DMS79 treated with DMSO at 0.1 percent for 48 hours (cell line): ENCODE data around the gene TXNL4B.
"Not testable (repeated sequence)": the region's sequence is repeated elsewhere in the genome, so short reads cannot be mapped to it uniquely, and the experiment has no call there.

ENCODE experiments used
- DNase-seq: peaks from one replicate; lab custom pipeline; 2025; lab: John Stamatoyannopoulos, UW

TXNL4B gene

DNA sequence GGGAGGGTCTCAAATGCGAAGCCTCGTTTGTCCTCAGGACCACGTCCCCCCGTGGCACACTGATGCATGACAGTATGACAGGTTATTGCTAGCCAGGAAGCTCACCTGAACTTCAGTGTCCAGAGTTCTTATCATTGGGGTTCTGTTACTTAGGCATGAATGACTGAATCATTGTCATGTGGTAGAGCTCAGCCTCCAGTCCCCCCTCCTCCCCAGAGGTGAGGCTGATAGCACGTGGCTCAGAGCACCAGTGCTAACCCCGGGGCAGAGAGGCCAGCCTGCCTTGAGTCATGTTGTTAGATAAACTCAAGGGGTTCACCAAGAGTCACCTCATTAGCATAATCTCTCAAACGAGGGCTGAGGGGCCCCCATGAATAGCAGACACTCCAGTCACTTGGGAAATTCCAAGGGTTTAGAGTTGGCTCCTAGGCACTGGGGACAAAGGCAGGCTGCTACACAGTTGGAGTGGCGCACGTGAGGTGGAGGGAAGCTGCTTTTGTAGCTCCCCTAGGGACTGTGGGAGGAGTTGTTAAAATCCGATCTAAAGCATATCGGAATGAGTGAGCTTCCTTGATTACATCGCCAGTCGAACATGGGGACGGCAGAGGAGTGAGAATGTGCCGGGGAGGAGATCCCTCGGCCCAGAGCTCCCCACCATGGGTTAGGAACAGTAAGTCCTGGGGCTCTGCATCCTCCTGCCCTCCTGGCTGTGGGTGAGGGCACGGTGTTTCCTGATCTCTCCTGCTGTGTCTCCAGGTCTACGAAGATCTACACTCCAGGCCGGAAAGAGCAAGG lies 18.4 kb upstream of the TXNL4B start:
- DNase-seq = no peak

- DNase-seq = no peak
Observed at GRCh38 chr16:72110662-72111615, 17.5 kb upstream of the TXNL4B start.

DNA sequence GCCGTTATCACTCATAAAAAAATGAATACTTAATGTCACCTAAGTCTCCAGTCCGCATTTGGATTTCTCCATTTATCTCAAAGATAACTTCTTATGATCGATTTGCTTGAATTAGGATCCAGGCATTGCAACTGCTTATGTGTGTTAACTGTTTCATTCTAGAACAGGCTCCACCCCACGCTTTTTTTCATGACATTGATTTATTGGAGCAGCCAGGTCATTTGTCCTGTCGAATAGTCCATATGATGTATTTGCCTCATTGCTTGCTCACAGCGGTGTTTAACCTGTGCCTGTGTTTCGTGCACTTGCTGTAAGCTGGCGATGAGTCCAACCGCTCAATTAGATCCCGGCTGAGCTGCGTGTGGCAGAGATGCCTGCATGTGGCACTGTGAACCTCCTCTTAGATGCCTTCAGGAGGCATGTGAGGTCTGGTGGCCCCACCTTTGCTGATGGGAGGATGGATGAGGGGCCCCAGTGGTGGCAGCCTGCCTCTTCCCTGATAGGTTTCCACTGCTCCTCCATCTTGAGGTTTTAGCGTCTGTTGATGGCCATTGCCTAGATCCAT lies 16.6 kb upstream of the TXNL4B start:
- no peak for DNase-seq

DNA sequence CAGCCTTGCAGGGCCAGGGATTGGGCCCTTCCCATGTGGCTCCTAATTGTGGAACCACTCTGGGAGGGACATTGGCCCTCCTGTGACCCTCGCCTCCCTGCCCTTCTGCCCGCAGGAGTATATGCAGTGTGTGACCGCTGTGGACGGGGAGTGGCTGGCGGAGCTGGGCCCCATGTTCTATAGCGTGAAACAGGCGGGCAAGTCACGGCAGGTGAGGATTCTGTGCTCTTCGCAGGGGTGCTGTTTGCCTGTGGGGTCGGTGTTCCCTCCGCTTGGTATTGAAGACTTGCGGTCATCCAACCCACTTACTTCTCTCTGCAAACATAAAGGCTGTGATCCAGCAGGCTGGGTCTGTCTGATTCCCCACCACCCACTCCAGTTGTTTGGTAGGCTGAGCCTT lies 15.9 kb upstream of the TXNL4B start:
- no peak for DNase-seq

- no peak for DNase-seq
Observed at GRCh38 chr16:72108353-72109102, 15.1 kb upstream of the TXNL4B start.

DNA sequence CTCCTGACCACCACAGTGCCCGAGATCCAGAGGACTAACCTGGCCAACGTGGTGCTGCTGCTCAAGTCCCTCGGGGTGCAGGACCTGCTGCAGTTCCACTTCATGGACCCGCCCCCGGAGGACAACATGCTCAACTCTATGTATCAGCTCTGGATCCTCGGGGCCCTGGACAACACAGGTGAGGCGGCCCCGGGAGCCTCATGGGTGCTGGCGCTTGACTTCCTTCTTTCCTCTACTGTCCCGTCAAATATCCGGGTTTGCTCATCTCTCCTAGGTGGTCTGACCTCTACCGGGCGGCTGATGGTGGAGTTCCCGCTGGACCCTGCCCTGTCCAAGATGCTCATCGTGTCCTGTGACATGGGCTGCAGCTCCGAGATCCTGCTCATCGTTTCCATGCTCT lies 14.0 kb upstream of the TXNL4B start:
- no peak for DNase-seq

GRCh38 chr16:72105978-72106377 lies 12.6 kb upstream of the TXNL4B start:
- DNase-seq = no peak

GRCh38 chr16:72104905-72105304 lies 11.5 kb upstream of the TXNL4B start:
- DNase-seq = no peak

DNA sequence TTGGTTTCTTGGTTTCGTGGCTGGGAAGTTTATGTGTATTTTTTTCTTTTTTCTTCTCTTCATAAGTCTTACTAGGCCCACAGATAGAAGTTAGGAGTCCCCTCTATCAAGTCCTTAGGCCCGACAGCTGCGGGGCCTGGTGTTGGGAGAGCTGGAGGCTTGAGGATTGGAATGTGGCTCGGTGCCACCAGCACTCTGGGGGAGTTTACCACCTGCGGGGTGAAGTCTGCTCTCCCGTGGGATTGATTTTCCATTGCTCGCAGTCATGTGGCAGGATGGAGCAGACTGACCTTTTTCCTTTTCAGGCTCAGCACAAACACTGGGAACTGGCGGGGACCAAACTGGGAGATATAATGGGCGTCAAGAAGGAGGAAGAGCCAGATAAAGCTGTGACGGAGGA lies 7.8 kb upstream of the TXNL4B start:
- no peak for DNase-seq

GRCh38 chr16:72099377-72099818 lies 6.0 kb upstream of the TXNL4B start:
- DNase-seq = peak; percentile 11

DNA sequence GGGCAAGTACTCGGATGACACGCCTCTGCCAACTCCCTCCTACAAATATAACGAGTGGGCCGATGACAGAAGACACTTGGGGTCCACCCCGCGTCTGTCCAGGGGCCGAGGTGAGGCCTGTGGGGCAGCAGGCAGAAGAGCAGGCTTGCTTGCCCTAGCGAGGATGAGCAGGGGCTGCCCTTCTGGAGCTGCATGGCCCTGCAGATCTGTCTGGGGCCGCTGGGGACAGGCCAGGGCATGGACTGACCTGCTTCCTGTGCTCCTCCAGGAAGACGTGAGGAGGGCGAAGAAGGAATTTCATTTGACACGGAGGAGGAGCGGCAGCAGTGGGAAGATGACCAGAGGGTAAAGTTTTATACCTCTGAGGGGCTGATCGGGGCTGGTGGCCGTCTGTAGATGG lies 5.5 kb upstream of the TXNL4B start:
- DNase-seq = no peak

GRCh38 chr16:72094266-72094610 lies 818 bp upstream of the TXNL4B start:
- no peak for DNase-seq

GRCh38 chr16:72092832-72093447 lies 480 bp downstream of the TXNL4B start:
- DNase-seq = no peak

DNA sequence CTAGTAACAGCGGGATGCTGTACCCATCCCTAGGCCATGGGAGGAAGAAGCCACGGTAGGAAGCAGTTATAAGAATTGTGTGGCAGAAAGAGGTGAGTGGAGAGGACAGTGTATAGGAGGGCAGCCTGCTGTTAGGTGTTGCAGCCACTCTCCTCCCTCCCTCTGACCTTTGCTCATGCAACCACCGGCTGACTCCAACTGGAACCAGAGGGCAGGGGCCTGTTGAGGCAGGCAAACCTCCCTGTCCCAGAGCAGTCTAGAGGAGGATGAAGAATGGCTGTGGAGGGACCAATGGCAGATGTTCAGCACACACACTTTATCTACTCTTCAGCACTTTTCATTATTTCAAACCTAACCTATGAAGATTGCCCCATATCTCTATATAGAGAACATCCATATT lies 2.2 kb downstream of the TXNL4B start:
- DNase-seq = no peak

- DNase-seq = no peak
Observed at GRCh38 chr16:72085002-72085401, 8.4 kb downstream of the TXNL4B start.

GRCh38 chr16:72084445-72084844 lies 9.0 kb downstream of the TXNL4B start:
- no peak for DNase-seq

- DNase-seq = no peak
Observed at GRCh38 chr16:72083778-72084404, 9.5 kb downstream of the TXNL4B start.

DNA sequence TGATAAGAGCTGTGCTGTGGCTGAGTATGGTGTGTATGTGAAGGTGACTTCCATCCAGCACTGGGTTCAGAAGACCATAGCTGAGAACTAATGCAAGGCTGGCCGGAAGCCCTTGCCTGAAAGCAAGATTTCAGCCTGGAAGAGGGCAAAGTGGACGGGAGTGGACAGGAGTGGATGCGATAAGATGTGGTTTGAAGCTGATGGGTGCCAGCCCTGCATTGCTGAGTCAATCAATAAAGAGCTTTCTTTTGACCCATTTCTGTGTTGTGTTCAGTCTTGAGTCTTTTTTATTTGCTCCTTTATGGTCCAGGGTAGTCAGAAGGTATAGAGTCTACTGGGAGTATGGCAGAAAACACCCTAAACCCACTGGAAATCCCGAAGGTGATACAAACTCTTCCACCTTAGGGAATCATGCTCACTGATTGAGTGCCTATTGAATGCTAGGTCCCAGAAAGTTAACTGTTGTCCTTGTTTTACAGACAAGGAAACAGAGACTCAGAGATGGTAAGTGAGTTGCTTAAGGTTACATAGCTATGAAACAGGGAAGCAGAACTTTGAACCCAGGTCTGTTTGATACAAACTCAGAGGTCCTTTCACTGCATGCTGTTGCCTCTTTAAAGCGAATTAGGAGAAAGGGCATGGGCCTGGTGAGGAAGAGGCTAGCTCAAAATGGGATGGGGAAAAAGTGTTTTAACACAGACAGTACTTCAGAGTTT lies 16.3 kb downstream of the TXNL4B start:
- DNase-seq = not testable (repeated sequence)

DNA sequence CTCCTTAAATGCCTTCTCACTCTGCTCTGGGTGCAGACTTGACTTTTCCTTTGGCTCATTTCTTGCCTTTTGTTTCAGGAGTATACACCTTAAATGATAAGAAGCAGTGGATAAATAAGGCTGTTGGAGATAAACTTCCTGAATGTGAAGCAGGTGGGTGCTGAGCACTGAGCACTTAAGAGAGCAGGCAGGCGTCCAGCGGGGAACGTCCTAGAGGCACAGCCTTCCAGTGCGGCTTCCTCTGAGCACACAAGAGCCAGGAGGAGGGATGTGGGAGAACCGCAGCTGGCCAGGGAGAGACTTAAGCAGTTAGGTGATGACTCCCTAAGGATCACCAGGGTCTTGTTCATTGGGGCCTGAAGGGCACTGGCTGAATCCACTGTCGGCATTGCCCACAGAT lies 18.4 kb downstream of the TXNL4B start:
- not testable (repeated sequence) for DNase-seq

GRCh38 chr16:72073560-72074230 lies 19.7 kb downstream of the TXNL4B start:
- DNase-seq = no peak
